T-helper 22 cell (primary cell): ENCODE results near the gene FCER1G.
"Not testable (repeated sequence)": the region's sequence is repeated elsewhere in the genome, so short reads cannot be mapped to it uniquely, and the experiment has no call there.

Experiments
- DNase-seq: peaks from one replicate; pipeline ENCODE4 v3.0.0-alpha.2; 2020; ENCODE audit warnings: low read depth

FCER1G gene

GRCh38 chr1:161207173-161207572, 7.9 kb upstream of the FCER1G start:
- DNase-seq = no peak

GRCh38 chr1:161209790-161210409, 5.2 kb upstream of the FCER1G start:
- peak; percentile 36 for DNase-seq

- no peak for DNase-seq
These were observed 726 bp upstream of the FCER1G start for GRCh38 chr1:161214369-161214768.

- no peak for DNase-seq
These were observed 2.0 kb downstream of the FCER1G start for GRCh38 chr1:161216945-161217712.

- DNase-seq = no peak
These were observed 2.7 kb downstream of the FCER1G start for GRCh38 chr1:161217831-161218230.

GRCh38 chr1:161218301-161219077, 3.4 kb downstream of the FCER1G start:
- DNase-seq = no peak

- DNase-seq = no peak
These were observed 4.2 kb downstream of the FCER1G start for GRCh38 chr1:161219078-161219892.

GRCh38 chr1:161220002-161220401, 4.9 kb downstream of the FCER1G start:
- no peak for DNase-seq

GRCh38 chr1:161222175-161223019, 7.3 kb downstream of the FCER1G start:
- DNase-seq = no peak

- no peak for DNase-seq
These were observed 9.0 kb downstream of the FCER1G start for GRCh38 chr1:161223805-161224694.

GRCh38 chr1:161224695-161225087, 9.6 kb downstream of the FCER1G start:
- DNase-seq = not testable (repeated sequence)

- no peak for DNase-seq
These were observed 10.1 kb downstream of the FCER1G start for GRCh38 chr1:161225178-161225533.

GRCh38 chr1:161225534-161226319, 10.6 kb downstream of the FCER1G start, which contains the start of gene TOMM40L:
Gene TOMM40L (plus strand): TSS chr1:161226060. CDS start chr1:161226490, 430 bp downstream.
- DNase-seq = peak; percentile 88

GRCh38 chr1:161226320-161226711, 11.2 kb downstream of the FCER1G start:
- no peak for DNase-seq

GRCh38 chr1:161226759-161227158, 11.7 kb downstream of the FCER1G start:
- DNase-seq = no peak

GRCh38 chr1:161227196-161227871, 12.2 kb downstream of the FCER1G start:
- peak; percentile 62 for DNase-seq

- no peak for DNase-seq
These were observed 12.9 kb downstream of the FCER1G start for GRCh38 chr1:161228032-161228431.

- no peak for DNase-seq
These were observed 14.8 kb downstream of the FCER1G start for GRCh38 chr1:161229896-161230295.

- no peak for DNase-seq
These were observed 15.7 kb downstream of the FCER1G start for GRCh38 chr1:161230762-161231161.
